Ovary (tissue), 9 donors: ENCODE data around the gene AOC3. TPM values are rescaled to one million over a fixed set of nuclear protein-coding genes. Genes with fewer than 3 reads are reported as not detected.

Experiments
- DNase-seq, 5 donors: peaks; one replicate each; pipeline ENCODE4 v3.0.0-alpha.2; 2019 to 2020
- H3K27ac ChIP-seq, 2 donors: fragments of 200-600 bp; one replicate each; pipeline versions ENCODE4 v1.5.1 to v1.8.0; 2019 to 2022
- H3K27me3 ChIP-seq: fragments of 200-600 bp; one replicate; pipeline ENCODE4 v1.8.0; 2022
- H3K36me3 ChIP-seq: fragments of 200-600 bp; sonication (generic); one replicate; pipeline ENCODE4 v1.5.1; 2019
- H3K4me1 ChIP-seq: one replicate; pipeline ENCODE4 v1.8.1; 2013; ENCODE audit warnings: mild to moderate bottlenecking, moderate library complexity; ENCODE audit not compliant: insufficient read depth
- H3K4me3 ChIP-seq: fragments of 200-600 bp; sonication (generic); one replicate; pipeline ENCODE4 v1.5.1; 2017
- H3K9me3 ChIP-seq, 2 donors: fragments of 200-600 bp in 1 of 2; sonication (generic) in 1 of 2; one replicate each; pipeline versions ENCODE4 v1.5.1 to v1.8.1; 2013 to 2019; ENCODE audit warnings: mild to moderate bottlenecking in 1 of 2, moderate library complexity in 1 of 2
- CTCF ChIP-seq, 3 donors: fragments of 450-650 bp in 2 of 3; fragments of 200-600 bp in 1 of 3; IDR thresholded peaks; one replicate each; pipeline versions ENCODE4 v1.5.1 to v1.8.0; 2016 to 2022; ENCODE audit warnings: antibody characterized with exemption in 3 of 3, mild to moderate bottlenecking in 1 of 3
- EP300 ChIP-seq: sonication (generic); formaldehyde crosslinking; IDR thresholded peaks from one replicate; pipeline ENCODE4 v1.6.1; 2017; ENCODE audit warnings: antibody characterized with exemption
- POLR2A ChIP-seq: fragments of 450-650 bp; IDR thresholded peaks from one replicate; pipeline ENCODE4 v1.6.1; 2017; ENCODE audit warnings: antibody characterized with exemption, mild to moderate bottlenecking, moderate library complexity
- WGBS, 3 donors: extraction: QIAGEN DNeasy Blood & Tissue Kit in 1 of 3; methylation state at CpG; one replicate each; pipeline versions ENCODE4 v1.1.5 to v1.1.7; 2013 to 2017; 5-methylcytosine and 5-hydroxymethylcytosine counted together
- intact Hi-C, 4 donors: fragments of 100-400 bp; cut with DNase I; formaldehyde crosslinking; loops; one replicate each; pipeline versions ENCODE4 v1.11.0 to v1.15.1; 2022 to 2023
- polyA plus RNA-seq, 2 donors: library from polyadenylated mRNA; stranded (reverse); fragments of 200-250 nt in 1 of 2; fragments of 350-450 nt in 1 of 2; fragmentation: Illumina TruSeq in 1 of 2; extraction: RNeasy Lipid Tissue Mini Kit (QIAGEN cat#74804) in 1 of 2; gene quantifications; one replicate each; pipeline ENCODE4 v1.2.3, GENCODE V29; 2013 to 2014
- total RNA-seq, 7 donors: library from RNA; depleted of rRNA in 2 of 7; stranded (reverse); fragments of >200 nt in 2 of 7; fragmentation: NEBNext Ultra II Directional in 3 of 7; extraction: Animal tissue kit (Norgen Biotek cat#: 25700) in 3 of 7; gene quantifications; one replicate each; pipeline versions ENCODE4 v1.1.0 to v1.2.4, GENCODE V29; 2016 to 2023
- donor health status: DM: no; HTN: no; CAD: no; lungs with moderate emphysema.
- donor health status: DM: no; HTN: no; CAD: no.
- donor health status: Bipolar disorder and iron deficiency.
- donor health status: DM: yes; HTN: yes; CAD: no.
- donor health status: DM: no; HTN: no; CAD: no.
- donor health status: DM: yes; HTN: yes; CAD: no.

AOC3 gene
- total and polyA plus RNA-seq, 9 donors, result 0.72 to 197 (median 15.8) TPM

GRCh38 chr17:42835732-42836131, 15.3 kb upstream of the AOC3 start:
- Histone ChIP-seq H3K27me3 (no peaks in the 10 kb centered on the region), H3K9me3 (no peaks in the 10 kb centered on the region), H3K4me3 (no peak overlapping the region), H3K4me1 (no peaks in the 10 kb centered on the region), H3K27ac (no peak overlapping the region), H3K36me3 (no peaks in the 10 kb centered on the region)
- 92 to 95% (median 94%) methylated on average over 6 of the region's 6 CpGs for WGBS, 3 donors
- no peak for TF ChIP-seq CTCF (IDR thresholded peaks at IDR 0.05)
- no peak for TF ChIP-seq EP300
- no peak for TF ChIP-seq POLR2A
- DNase-seq, result no peak
- intact Hi-C loops, result no loop called here

DNA sequence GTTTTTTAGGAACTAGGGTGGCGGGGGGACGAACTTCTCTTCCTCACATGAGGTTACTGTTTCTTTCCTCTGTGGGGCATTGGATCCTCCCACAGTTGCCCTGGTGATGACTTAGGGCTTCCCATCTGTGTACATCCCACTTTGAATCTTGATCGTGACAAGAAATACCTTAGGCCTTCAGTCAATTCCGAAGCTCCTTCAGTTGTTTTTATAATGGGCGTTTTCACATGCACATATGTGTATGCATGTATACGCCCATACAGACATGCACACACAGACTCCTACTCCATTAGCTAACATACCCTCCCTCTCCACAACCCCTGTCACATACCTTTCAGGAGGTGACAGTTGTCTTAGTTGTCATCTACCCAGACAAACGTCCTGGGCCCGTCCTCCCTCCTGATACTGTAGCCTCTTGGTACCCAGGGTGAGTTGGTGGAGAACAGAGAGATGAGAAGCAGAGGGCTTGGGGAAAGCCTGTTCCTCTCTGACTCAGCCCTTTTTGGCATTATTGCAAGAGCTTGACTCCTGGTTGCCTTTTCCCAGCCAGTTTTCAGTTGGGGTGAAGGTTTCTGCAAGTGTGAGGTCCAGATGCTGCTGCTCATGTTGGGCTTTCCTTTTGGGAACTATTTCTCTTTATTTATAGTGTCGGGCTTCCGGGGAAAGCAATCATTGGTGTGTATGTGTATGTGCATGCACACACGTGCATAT, 8.9 kb upstream of the AOC3 start:
- Histone ChIP-seq H3K36me3 (no peaks in the 10 kb centered on the region), H3K27me3 (no peaks in the 10 kb centered on the region), H3K9me3 (no peaks in the 10 kb centered on the region), H3K4me1 (no peaks in the 10 kb centered on the region), H3K27ac (no peak overlapping the region), H3K4me3 (no peak overlapping the region)
- no peak for DNase-seq
- intact Hi-C loops, result loop anchor here in 2 of 4 donors (5.0 to 10.0 kb wide), 2 partner anchors 95 to 153 kb away; partner anchors contain the start of gene RPL27 (in 1 of the 2)
- WGBS, 3 donors, result 37 to 50% (median 39%) methylated on average over 11 of the region's 11 CpGs
- no peak for TF ChIP-seq CTCF (IDR thresholded peaks at IDR 0.05)
- TF ChIP-seq POLR2A, result no peak
- no peak for TF ChIP-seq EP300

DNA sequence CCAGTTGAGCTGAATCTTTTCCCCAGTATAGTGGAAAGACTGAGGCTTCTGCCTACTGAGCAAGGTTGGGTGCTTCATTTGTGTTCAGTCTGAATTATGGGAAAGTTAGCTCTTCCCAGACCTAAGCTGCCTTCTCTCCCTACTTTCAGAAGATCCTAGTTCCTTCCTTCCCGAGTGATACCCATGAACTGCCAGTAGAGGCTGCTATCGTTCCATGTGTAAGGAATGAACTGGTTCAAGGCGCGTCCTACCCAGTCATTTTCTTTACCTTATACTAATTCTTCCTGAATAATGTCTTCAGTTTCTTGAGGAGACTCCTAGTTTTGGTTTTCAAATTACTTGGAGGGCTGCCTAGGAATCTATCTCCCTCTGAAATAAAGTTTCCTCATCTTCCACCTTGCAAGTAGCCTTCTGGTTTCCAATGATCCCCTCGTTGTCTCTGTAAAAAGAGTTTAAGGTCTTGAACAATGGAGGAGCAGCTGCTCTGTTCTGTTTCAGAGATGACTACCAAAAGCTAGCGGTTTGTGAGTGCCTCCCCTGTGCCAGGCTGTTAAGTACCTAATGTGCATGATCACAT, 7.6 kb upstream of the AOC3 start:
- Histone ChIP-seq H3K4me1 (no peaks in the 10 kb centered on the region), H3K27ac (no peak overlapping the region), H3K36me3 (no peaks in the 10 kb centered on the region), H3K9me3 (no peaks in the 10 kb centered on the region), H3K27me3 (no peaks in the 10 kb centered on the region), H3K4me3 (no peak overlapping the region)
- intact Hi-C loops, result loop anchor here in 2 of 4 donors (5.0 to 10.0 kb wide), 2 partner anchors 94 to 151 kb away; partner anchors contain the start of gene RPL27 (in 1 of the 2)
- no peak for TF ChIP-seq POLR2A
- TF ChIP-seq CTCF (IDR thresholded peaks at IDR 0.05), result peak; percentile 64 to 88 (median 87)
- 32 to 37% (median 36%) methylated on average over 6 of the region's 6 CpGs for WGBS, 3 donors
- peak in 1 of 5 donors; percentile 47 for DNase-seq

GRCh38 chr17:42844271-42844670, 6.7 kb upstream of the AOC3 start, which contains the start of gene AOC2:
AOC2 (plus strand) TSS chr17:42844580; CDS start chr17:42844627, 47 bp downstream.
- TF ChIP-seq EP300 (no peak), CTCF (IDR thresholded peaks at IDR 0.05) (no peak), POLR2A (no peak)
- Histone ChIP-seq H3K4me3 (no peak within 1 kb of the TSS), H3K27ac (no peak within 1 kb of the TSS), H3K9me3 (no peaks in the 10 kb centered on the region), H3K4me1 (no peaks in the 10 kb centered on the region), H3K27me3 (no peaks in the 10 kb centered on the region), H3K36me3 (no peaks in the 10 kb centered on the region)
- WGBS, 3 donors, result 27 to 47% (median 42%) methylated on average over 4 of the region's 4 CpGs
- intact Hi-C loops, result loop anchor here in 2 of 4 donors (5.0 to 10.0 kb wide), 2 partner anchors 93 to 151 kb away; partner anchors contain the start of gene RPL27 (in 1 of the 2)
- no peak for DNase-seq
